ENCODE data around the gene SYTL3.
"Not testable (repeated sequence)": the region's sequence is repeated elsewhere in the genome, so short reads cannot be mapped to it uniquely, and the experiment has no call there.

Gene SYTL3

GRCh38 chr6:158791274-158791855 is 141.5 kb downstream of the SYTL3 start:
- DNase-seq (ENCODE audit: low read depth in 2 of 2) = no peak
- H3K4me3 ChIP-seq (replicated peaks in 1 of 2; ENCODE audit: low read depth in 2 of 2, low read length in 2 of 2) = no peak overlapping the region
- TF ChIP-seq CTCF (IDR thresholded peaks at IDR 0.05; ENCODE audit: low read depth, low read length) = no peak

- not testable (repeated sequence) for DNase-seq (ENCODE audit: low read depth in 2 of 2); H3K4me3 ChIP-seq (replicated peaks in 1 of 2; ENCODE audit: low read depth in 2 of 2, low read length in 2 of 2)
These were observed 142.7 kb downstream of the SYTL3 start for GRCh38 chr6:158792505-158792904.

- TF ChIP-seq CTCF (IDR thresholded peaks at IDR 0.05; ENCODE audit: low read depth, low read length) = peak; percentile 44
- peak; percentile 62 to 70 for DNase-seq (ENCODE audit: low read depth in 2 of 2)
- no peak overlapping the region for H3K4me3 ChIP-seq (replicated peaks in 1 of 2; ENCODE audit: low read depth in 2 of 2, low read length in 2 of 2)
These were observed 143.6 kb downstream of the SYTL3 start for GRCh38 chr6:158793432-158793831.

GRCh38 chr6:158795516-158795915 is 145.7 kb downstream of the SYTL3 start:
- DNase-seq (ENCODE audit: low read depth in 2 of 2) = no peak
- no peak overlapping the region for H3K4me3 ChIP-seq (replicated peaks in 1 of 2; ENCODE audit: low read depth in 2 of 2, low read length in 2 of 2)
- TF ChIP-seq CTCF (IDR thresholded peaks at IDR 0.05; ENCODE audit: low read depth, low read length) = no peak

- no peak for DNase-seq (ENCODE audit: low read depth in 2 of 2)
- H3K4me3 ChIP-seq (replicated peaks in 1 of 2; ENCODE audit: low read depth in 2 of 2, low read length in 2 of 2) = no peak overlapping the region
- TF ChIP-seq CTCF (IDR thresholded peaks at IDR 0.05; ENCODE audit: low read depth, low read length) = no peak
These were observed 146.5 kb downstream of the SYTL3 start for GRCh38 chr6:158796353-158796752.

GRCh38 chr6:158797331-158798310 is 147.8 kb downstream of the SYTL3 start:
- no peak for TF ChIP-seq CTCF (IDR thresholded peaks at IDR 0.05; ENCODE audit: low read depth, low read length)
- no peak overlapping the region for H3K4me3 ChIP-seq (replicated peaks in 1 of 2; ENCODE audit: low read depth in 2 of 2, low read length in 2 of 2)
- peak; percentile 76 to 86 for DNase-seq (ENCODE audit: low read depth in 2 of 2)

GRCh38 chr6:158798311-158798710 is 148.5 kb downstream of the SYTL3 start:
- no peak overlapping the region for H3K4me3 ChIP-seq (replicated peaks in 1 of 2; ENCODE audit: low read depth in 2 of 2, low read length in 2 of 2)
- TF ChIP-seq CTCF (IDR thresholded peaks at IDR 0.05; ENCODE audit: low read depth, low read length) = no peak
- DNase-seq (ENCODE audit: low read depth in 2 of 2) = no peak
